HS-5 (cell line): ENCODE measurements around the gene PLCG2.
"Not testable (repeated sequence)": the region's sequence is repeated elsewhere in the genome, so short reads cannot be mapped to it uniquely, and the experiment has no call there.

ENCODE experiments used
- DNase-seq: peaks from one replicate; pipeline ENCODE4 v3.0.0-alpha.2; 2012; ENCODE audit warnings: low read depth

Gene PLCG2

DNA sequence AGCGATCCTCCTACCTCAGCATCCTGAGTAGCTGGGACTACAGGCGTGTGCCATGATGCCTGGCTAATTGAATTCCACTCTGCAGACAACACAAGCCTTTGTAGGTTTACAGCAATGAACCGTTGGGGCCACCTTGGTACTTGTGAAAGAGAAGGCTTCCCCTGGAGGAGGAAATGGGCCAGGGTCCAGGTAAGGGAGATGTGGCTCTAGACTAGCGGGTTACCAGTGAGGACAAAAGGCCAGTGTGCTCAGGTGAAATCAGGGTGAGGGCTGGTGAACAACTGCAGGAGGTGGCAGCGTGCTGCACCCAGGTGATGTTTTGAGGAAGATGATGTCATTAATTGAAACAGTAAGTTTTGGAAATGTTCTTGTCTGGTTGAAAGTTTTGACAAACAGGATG is 225.5 kb downstream of the PLCG2 start:
- no peak for DNase-seq

DNA sequence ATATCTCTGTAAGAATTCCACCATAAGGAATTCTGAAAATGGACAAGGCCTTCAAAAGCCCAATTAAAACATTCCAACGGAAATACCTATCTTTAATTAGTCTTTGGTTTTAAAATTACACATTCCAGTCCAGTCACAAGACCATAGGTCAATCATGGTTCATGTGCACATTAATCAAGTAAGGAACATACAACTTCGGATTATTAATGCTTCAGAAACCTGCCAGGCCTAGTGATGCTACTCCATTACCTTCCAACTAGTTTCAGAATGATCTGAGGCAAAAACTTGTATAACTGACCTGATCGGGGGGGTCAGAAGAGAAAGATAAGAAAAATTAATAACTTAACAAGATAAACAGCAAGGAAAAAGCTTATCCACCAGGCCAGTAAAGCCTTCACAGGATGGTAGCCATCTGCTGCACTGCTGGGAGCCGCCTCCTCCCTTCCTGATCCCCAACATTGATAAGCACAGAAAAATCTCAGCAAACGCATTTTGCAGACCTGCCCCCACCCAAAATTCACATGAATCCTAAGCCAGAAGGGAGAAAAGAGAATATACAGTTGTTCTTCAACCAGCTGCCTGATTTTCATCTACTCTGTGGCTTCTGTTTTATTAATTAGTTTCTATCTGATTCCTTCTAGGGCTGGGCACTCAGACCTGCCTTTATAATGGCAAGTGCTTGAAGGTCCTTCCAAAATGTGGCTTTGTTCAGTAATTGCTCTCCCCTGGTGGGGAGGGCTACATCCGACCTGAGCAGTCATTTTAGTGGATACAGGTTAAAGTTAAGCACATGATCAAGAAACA is 226.1 kb downstream of the PLCG2 start:
- DNase-seq, result no peak

DNA sequence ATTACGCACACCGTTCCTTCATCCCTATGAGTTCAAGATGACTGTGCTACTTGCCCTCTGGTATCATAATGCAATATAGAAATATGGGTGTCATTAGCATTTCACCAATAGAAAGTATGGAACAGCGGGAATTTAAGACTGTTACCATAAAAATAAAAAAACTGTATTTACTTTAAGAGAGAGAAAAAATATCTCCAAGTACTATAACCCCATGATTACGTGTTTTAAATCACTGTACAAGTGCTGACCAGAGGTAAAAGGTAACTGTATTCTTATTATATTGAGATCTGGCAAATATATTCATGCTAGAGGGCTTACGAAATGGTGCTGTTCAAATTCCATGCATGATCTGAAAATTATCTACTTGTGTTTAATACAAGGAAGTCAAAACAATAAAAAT is 226.9 kb downstream of the PLCG2 start:
- no peak for DNase-seq

DNA sequence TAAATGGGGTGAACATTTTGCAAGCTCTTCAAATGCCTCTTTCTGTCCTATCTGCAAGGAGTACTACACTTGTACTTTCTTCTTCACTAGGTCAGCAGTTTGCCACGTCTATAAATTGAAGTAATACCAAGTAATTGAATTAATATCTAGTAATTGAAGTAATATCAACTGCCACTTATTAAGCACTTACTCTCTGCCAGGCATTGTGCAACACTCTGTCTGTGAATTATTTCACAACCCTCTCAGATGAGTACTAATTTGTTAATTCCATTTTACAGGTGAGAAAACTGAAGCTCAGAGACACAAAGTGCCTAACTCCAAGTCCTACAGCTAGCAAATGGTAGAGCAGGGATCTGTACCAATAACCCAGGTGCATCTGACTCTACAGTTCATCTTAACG is 228.1 kb downstream of the PLCG2 start:
- DNase-seq, result no peak

DNA sequence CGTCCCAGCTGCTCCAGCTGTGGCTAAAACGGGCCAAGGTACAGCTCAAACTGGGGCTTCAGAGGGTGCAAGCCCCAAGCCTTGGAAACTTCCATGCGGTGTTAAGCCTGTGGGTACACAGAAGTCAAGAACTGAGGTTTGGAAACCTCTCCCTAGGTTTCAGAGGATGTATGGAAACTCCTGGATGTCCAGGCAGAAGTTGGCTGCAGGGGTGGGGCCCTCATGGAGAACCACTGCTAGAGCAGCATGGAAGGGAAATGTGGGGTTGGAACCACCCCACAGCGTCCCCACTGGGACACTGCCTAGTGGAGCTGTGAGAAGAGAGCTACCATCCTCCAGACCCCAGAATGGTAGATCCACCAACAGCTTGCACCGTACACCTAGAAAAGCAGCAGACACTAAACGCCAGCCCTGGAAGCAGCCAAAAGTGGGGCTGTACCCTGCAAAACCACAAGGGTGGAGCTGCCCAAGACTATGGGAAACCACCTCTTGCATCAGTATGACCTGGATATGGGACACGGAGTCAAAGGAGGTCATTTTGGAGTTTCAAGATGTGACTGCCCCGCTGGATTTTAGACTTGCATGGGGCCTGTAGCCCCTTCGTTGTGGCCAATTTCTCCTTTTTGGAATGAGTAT is 230.0 kb downstream of the PLCG2 start:
- no peak for DNase-seq

DNA sequence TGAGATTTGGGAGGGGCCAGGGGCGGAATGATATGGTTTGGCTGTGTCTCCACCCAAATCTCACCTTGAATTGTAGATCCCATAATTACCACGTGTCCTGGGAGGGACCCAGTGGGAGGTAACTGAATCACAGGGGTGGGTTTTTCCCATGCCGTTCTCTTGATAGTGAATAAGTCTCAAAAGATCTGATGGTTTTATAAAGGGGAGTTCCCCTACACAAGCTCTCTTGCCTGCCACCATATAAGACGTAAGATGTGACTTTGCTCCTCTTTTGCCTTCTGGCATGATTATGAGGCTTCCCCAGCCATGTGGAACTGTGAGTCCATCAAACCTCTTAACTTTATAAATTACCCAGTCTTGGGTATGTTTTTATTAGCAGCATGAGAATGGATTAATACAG is 230.7 kb downstream of the PLCG2 start:
- not testable (repeated sequence) for DNase-seq

DNA sequence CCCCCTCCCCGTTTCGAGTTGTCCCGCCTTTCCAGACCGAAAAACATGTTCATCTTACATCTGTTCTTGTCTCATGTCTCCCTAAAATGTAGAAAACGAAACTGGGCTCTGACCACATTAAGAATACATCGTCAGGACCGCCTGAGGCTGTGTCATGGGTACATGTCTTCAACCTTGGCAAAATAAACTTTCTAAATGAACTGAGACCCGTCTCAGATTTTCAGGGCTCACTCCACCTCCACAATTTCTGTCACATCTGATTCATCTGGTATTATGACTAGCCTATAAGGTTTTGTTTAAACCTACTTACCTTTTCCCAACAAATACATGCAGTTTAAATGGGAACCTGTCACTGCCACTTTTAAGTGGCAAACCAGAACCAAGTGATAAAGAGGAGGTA is 231.6 kb downstream of the PLCG2 start:
- no peak for DNase-seq

DNA sequence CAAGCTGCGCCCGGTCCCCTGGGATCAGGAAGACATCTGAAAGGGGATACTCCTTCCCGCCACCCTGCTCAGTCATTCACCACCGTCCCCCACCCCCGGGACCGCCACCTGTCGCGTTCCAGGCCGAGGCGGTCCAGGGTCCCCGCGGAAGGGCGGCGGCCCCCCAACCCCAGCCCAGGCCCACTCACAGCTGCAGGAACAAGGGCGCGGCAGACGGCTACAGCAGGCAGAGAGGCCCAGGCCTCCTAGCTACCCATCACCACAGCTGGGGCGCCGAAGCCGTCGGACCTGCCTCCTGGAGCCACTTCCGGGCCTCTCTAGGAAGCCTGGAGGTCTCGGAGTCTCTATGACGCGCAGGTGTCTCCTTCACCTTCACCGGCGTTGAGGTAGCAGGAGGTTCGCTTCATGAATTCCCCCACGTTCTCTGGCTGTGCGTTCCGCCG is 232.1 kb downstream of the PLCG2 start, which contains the start of gene SDR42E1:
SDR42E1 (minus strand) TSS at position 272 of the 443 bp plus-strand sequence. CDS start 10,612 bp downstream, outside the sequence.
- no peak for DNase-seq
